HCT116 (cell line): ENCODE results near the gene C3orf70. TPM values are rescaled to one million over a fixed set of nuclear protein-coding genes. Genes with fewer than 3 reads are reported as not detected.

ENCODE experiments used
- ATAC-seq: fragments of 200-7000 bp; cut with Tn5 transposase; 2 replicates; pipeline ENCODE4 v1.9.1; 2020; ENCODE audit warnings: mild to moderate bottlenecking, moderate library complexity
- BruUV-seq: library from RNA; stranded (reverse); fragments of 400-500 nt; replicated peaks from 2 replicates; lab custom pipeline; 2021; lab: Mats Ljungman, UMichigan
- CTCF ChIA-PET: fragments of 300-600 bp; sonication (Branson Sonifier 250); formaldehyde crosslinking; loops from one replicate; lab custom pipeline; 2021; ENCODE audit warnings: antibody characterized with exemption; lab: Charles Lee
- POLR2A ChIA-PET: fragments of 300-600, 350-600 bp; sonication (Branson Sonifier 250); formaldehyde crosslinking; loops from one replicate; lab custom pipeline; 2021; ENCODE audit warnings: antibody characterized with exemption; lab: Charles Lee
- RAD21 ChIA-PET, 2 experiments: fragments of 300-600 bp; sonication (Branson Sonifier 250); formaldehyde crosslinking; loops; one replicate each; lab custom pipeline; 2023; ENCODE audit warnings: low total read pairs in 2 of 2; ENCODE audit not compliant: uncharacterized antibody in 2 of 2, unreplicated experiment in 2 of 2, low non-redundant PET in 1 of 2; lab: Charles Lee
- DNase-seq: peaks from one replicate; pipeline ENCODE4 v3.0.0-alpha.2; 2010; ENCODE audit warnings: low read depth, low spot score
- H2AFZ ChIP-seq: fragments of 200-600 bp; shearing (Covaris generic), sonication (generic); 2 replicates; pipeline ENCODE4 v1.6.1; 2017; ENCODE audit warnings: low read depth, mixed run types, mixed read lengths, antibody characterized with exemption, low read length; ENCODE audit not compliant: poor library complexity, severe bottlenecking
- H3K27ac ChIP-seq: 2 replicates; pipeline ENCODE4 v1.5.1; 2012; ENCODE audit warnings: low read depth, low read length
- H3K27me3 ChIP-seq: fragments of 200-600 bp; sonication (generic); 2 replicates; pipeline ENCODE4 v1.6.1; 2016; ENCODE audit warnings: mixed run types, low read length, mixed read lengths; ENCODE audit not compliant: insufficient read depth
- H3K36me3 ChIP-seq, 2 experiments: fragments of 200-500 bp in 1 of 2; fragments of 200-600 bp in 1 of 2; sonication (Bioruptor generic) in 1 of 2; sonication (generic) in 1 of 2; 2 replicates each; pipeline versions ENCODE4 v1.5.1 to v1.6.1; 2014 to 2016; ENCODE audit warnings: low read length in 2 of 2, inconsistent platforms in 1 of 2, mixed read lengths in 1 of 2, mixed run types in 1 of 2; ENCODE audit not compliant: insufficient read depth in 2 of 2, control insufficient read depth in 1 of 2
- H3K4me1 ChIP-seq, 2 experiments: fragments of 200-600 bp in 1 of 2; sonication (generic) in 1 of 2; 2 replicates each; pipeline versions ENCODE4 v1.5.1 to v1.6.1; 2012 to 2017; ENCODE audit warnings: low read length in 2 of 2, inconsistent platforms in 1 of 2, mild to moderate bottlenecking in 1 of 2, mixed read lengths in 1 of 2, mixed run types in 1 of 2, moderate library complexity in 1 of 2; ENCODE audit not compliant: insufficient read depth in 2 of 2, control insufficient read depth in 1 of 2
- H3K4me2 ChIP-seq: fragments of 200-600 bp; sonication (generic); 2 replicates; pipeline ENCODE4 v1.6.1; 2017; ENCODE audit warnings: mixed run types, low read length, mixed read lengths
- H3K4me3 ChIP-seq, 2 experiments: fragments of 200-600 bp in 1 of 2; sonication (generic) in 1 of 2; replicated peaks in 1 of 2; 2 replicates each; pipeline ENCODE4 v1.5.1; 2011 to 2016; ENCODE audit warnings: low read length in 2 of 2, control low read depth in 1 of 2, low read depth in 1 of 2, mild to moderate bottlenecking in 1 of 2, mixed read lengths in 1 of 2, mixed run types in 1 of 2
- H3K79me2 ChIP-seq: fragments of 200-600 bp; sonication (generic); 2 replicates; pipeline ENCODE4 v1.6.1; 2017; ENCODE audit warnings: mild to moderate bottlenecking, mixed run types, low read length, moderate library complexity, mixed read lengths; ENCODE audit not compliant: insufficient read depth
- H3K9ac ChIP-seq: fragments of 200-600 bp; sonication (generic); 2 replicates; pipeline ENCODE4 v1.6.1; 2016; ENCODE audit warnings: low read length, mixed read lengths
- H3K9me2 ChIP-seq: fragments of 200-600 bp; sonication (generic), shearing (Covaris generic); 2 replicates; pipeline ENCODE4 v1.6.1; 2017; ENCODE audit warnings: mixed run types, mild to moderate bottlenecking, moderate library complexity; ENCODE audit not compliant: insufficient read depth
- H3K9me3 ChIP-seq, 2 experiments: fragments of 200-500 bp in 1 of 2; fragments of 200-600 bp in 1 of 2; sonication (Bioruptor generic) in 1 of 2; sonication (generic) in 1 of 2; 2 replicates each; pipeline ENCODE4 v1.6.1; 2014 to 2017; ENCODE audit warnings: low read length in 2 of 2, mixed read lengths in 2 of 2, inconsistent platforms in 1 of 2, low read depth in 1 of 2, mild to moderate bottlenecking in 1 of 2, mixed run types in 1 of 2, moderate library complexity in 1 of 2; ENCODE audit not compliant: control insufficient read depth in 1 of 2, insufficient read depth in 1 of 2
- H4K20me1 ChIP-seq: fragments of 200-600 bp; sonication (generic), shearing (Covaris generic); 2 replicates; pipeline ENCODE4 v1.6.1; 2017; ENCODE audit warnings: mixed run types, mild to moderate bottlenecking, moderate library complexity; ENCODE audit not compliant: insufficient read depth
- JUND ChIP-seq: IDR thresholded peaks from 2 replicates; pipeline ENCODE4 v1.6.1; 2012
- MAX ChIP-seq: IDR thresholded peaks from 2 replicates; pipeline ENCODE4 v1.6.1; 2012
- POLR2A ChIP-seq: IDR thresholded peaks from 2 replicates; pipeline ENCODE4 v1.7.0; 2011; ENCODE audit warnings: borderline replicate concordance; ENCODE audit not compliant: insufficient read depth, insufficient read length; ENCODE audit errors: extremely low read depth
- POLR2AphosphoS5 ChIP-seq: IDR thresholded peaks from 2 replicates; pipeline ENCODE4 v1.6.1; 2011; ENCODE audit warnings: mild to moderate bottlenecking, low read depth, low read length, moderate library complexity
- RAD21 ChIP-seq: IDR thresholded peaks from 2 replicates; pipeline ENCODE4 v1.6.1; 2012; ENCODE audit warnings: low read depth, mild to moderate bottlenecking
- REST ChIP-seq: IDR thresholded peaks from 2 replicates; pipeline ENCODE4 v1.6.1; 2012; ENCODE audit warnings: low read depth
- TCF7L2 ChIP-seq: IDR thresholded peaks from 2 replicates; pipeline ENCODE4 v1.7.0; 2011; ENCODE audit warnings: borderline replicate concordance, inconsistent platforms; ENCODE audit not compliant: insufficient read depth, insufficient read length; ENCODE audit errors: extremely low read depth
- YY1 ChIP-seq: IDR thresholded peaks from 2 replicates; pipeline ENCODE4 v1.6.1; 2011; ENCODE audit warnings: low read length, low read depth, moderate library complexity, mild to moderate bottlenecking; ENCODE audit not compliant: insufficient replicate concordance; ENCODE audit errors: extremely low read depth
- intact Hi-C: fragments of 100-400 bp; cut with micrococcal nuclease; formaldehyde crosslinking; loops from 2 replicates; pipeline ENCODE4 v1.10.0; 2022
- total RNA-seq: library from RNA; stranded (reverse); gene quantifications from one replicate; pipeline ENCODE4 v1.2.1, GENCODE V29; 2021; ENCODE audit not compliant: unreplicated experiment
- TF ChIP-seq, protein P1 (sequence below): IDR thresholded peaks from 2 replicates; pipeline ENCODE4 v1.6.1; 2012

The C3orf70 gene
- total RNA-seq, 1 experiment from 2014 or later = not detected

DNA sequence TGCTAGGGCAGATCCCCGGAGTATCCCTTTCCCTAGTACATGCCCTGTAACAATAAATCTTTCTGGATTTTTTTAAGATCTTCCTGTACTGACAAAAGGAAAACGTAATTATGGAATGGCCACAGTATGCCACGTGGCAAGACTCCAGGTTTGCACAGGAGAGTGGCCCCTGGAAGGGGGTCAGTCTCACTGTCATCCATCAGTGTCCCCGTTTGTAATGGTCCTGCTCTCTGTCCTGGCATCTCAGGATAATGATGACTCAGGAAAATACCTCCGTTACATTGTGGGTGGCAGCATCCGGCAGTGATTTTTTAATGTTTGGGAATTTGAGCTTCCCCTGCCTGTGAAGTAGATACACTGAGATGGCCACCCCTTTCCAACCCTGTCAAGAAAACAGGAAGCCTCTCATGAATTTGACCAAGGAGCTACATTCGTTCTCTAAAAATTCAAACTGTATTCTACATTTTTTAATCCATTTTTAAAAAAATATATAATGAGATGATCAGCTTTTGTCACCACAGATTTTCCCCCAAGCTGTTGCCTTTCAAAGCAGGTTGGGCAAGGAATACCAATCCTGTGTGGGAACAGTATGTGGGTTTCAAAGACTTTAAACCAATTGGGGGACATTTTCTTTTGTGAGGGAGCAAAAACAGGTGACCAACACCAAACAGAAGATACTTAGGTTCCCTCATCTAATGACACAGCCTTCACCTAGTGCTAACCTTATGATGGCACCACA lies 110.4 kb downstream of the C3orf70 start:
- ChIA-PET CTCF (no interaction called here), POLR2A (no interaction called here), RAD21 (no interaction called here)
- DNase-seq (no peak), ATAC-seq (no peak)
- Histone ChIP-seq H3K27ac (no peak overlapping the region), H3K9ac (no peak overlapping the region), H3K27me3 (no peaks in the 10 kb centered on the region), H3K36me3 (no peaks in the 10 kb centered on the region), H3K4me3 (no peak overlapping the region), H3K79me2 (no peaks in the 10 kb centered on the region), H3K9me3 (no peaks in the 10 kb centered on the region; a peak in 1 of 4 replicates), H4K20me1 (no peaks in the 10 kb centered on the region), H3K4me1 (no peaks in the 10 kb centered on the region), H3K9me2 (no peaks in the 10 kb centered on the region), H3K4me2 (no peak overlapping the region), H2AFZ (no peak overlapping the region)
- TF ChIP-seq REST (no peak), RAD21 (no peak)
- intact Hi-C loops = no loop called here
- no TSS peak for BruUV-seq

DNA sequence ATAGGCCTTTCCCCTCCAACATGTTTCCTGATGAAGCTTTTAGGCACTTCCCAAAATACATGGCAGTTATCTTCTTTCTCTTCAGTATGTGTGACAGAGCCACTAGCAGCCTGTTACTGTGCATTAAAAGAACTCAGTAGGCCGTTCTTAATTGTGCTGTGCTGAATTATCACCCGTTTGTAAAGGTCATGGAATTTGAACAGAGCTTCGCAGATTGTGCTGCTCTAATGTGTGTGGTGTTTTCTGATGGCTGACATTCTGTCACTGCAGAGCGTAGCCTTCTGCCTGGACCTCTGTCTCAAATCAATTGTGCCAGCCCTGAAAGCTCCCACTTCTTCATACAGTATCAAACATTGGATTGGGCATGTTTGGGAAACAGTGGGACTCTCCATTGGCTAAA lies 111.3 kb downstream of the C3orf70 start:
- Histone ChIP-seq H3K79me2 (no peaks in the 10 kb centered on the region), H3K9ac (no peak overlapping the region), H3K4me3 (no peak overlapping the region), H3K9me3 (no peaks in the 10 kb centered on the region; a peak in 1 of 4 replicates), H3K4me2 (no peak overlapping the region), H3K27me3 (no peaks in the 10 kb centered on the region), H3K4me1 (no peaks in the 10 kb centered on the region), H4K20me1 (no peaks in the 10 kb centered on the region), H3K36me3 (no peaks in the 10 kb centered on the region), H3K27ac (no peak overlapping the region), H2AFZ (no peak overlapping the region), H3K9me2 (no peaks in the 10 kb centered on the region)
- ChIA-PET POLR2A (no interaction called here), CTCF (interaction anchor here (0.6 kb wide), 1 partner anchor 41 kb away, joined by 3 read pairs; no protein-coding TSS in a partner anchor), RAD21 (no interaction called here)
- intact Hi-C loops = no loop called here
- no peak for ATAC-seq
- DNase-seq = no peak
- no TSS peak for BruUV-seq
- TF ChIP-seq, protein P1, sequence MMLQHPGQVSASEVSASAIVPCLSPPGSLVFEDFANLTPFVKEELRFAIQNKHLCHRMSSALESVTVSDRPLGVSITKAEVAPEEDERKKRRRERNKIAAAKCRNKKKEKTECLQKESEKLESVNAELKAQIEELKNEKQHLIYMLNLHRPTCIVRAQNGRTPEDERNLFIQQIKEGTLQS = no peak
- no peak for TF ChIP-seq POLR2AphosphoS5
- TF ChIP-seq JUND = no peak
- TF ChIP-seq TCF7L2 = no peak
- TF ChIP-seq POLR2A = no peak
- no peak for TF ChIP-seq MAX
- no peak for TF ChIP-seq YY1
